ENCODE data around the gene COL6A3.

The COL6A3 gene

GRCh38 chr2:237438080-237438940 is 24.3 kb upstream of the COL6A3 start:
- DNase-seq = no peak

DNA sequence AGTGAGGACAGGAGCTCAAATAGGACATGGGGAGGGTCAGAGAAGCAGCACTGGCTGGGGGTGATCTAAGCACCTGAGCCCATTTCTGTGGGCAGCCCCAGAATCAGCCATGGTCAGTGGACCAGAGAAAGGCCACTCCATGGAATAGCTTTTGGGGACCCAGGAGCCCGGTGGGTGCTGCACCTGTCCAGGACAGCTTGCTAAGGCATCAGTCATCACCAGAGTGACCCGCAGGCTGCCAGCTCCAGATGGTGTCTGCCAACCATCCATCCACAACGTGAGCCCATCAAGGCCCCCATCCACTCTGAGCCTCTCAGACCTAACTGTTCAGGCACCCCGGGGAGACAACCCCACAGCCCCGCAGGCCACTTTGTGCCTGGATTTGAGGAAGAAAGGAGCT is 23.6 kb upstream of the COL6A3 start:
- DNase-seq = no peak

DNA sequence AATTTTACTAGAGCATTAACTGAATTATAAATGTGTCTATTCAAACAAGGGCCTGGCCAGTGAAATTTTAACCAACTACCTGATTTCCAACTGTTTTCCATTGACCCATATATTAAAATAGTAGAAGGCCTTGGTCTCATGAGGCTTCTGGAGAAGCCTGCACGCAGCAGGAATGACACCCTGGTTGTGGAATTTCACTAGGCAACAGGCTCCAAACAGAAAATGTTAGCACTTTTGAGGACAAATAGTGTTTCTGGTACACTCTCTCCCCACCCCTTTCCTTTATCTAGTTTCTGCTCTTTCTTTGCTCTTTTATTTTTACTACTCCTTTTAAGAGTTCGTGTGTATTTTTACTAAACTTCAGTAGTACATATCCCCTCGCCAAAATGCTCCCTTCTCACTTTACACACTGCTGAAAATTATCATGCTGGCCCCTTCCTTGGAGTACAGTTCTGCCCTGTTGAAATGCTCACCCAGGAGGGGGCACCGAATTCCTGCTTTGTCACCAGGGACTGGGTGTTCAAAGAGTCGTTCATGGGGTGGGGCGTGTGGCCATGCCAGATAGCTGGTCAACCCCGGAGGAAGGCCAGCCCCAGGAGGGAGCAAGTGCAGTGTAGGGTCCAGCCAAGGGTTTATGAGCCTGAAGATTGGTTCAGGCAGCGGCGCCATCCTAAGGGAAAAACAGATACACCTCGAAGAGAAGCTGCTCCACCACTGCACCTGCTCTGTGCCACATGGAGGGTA is 22.1 kb upstream of the COL6A3 start:
- DNase-seq = no peak

DNA sequence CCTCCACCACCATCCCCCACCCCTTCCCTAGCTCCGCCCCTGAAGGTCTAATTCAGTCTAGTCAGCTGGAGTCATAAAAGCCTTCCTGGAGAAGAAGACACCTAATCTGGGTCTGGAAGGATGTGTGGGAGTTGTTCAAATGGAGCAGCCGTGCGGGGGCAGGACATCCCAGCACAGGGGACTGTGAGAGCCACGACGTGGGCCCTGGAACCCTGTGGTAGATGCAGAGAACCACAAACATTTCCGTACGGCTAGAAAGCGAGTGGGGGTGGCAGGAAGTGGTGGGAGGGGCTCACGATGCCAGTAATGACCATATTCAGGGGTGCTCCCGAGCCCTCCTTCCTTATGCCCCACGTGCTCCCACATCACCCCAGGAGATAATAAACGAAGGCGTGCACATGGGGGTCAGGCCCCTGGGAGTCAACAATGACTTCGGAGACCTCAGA is 20.9 kb upstream of the COL6A3 start:
- DNase-seq = peak; percentile 77

DNA sequence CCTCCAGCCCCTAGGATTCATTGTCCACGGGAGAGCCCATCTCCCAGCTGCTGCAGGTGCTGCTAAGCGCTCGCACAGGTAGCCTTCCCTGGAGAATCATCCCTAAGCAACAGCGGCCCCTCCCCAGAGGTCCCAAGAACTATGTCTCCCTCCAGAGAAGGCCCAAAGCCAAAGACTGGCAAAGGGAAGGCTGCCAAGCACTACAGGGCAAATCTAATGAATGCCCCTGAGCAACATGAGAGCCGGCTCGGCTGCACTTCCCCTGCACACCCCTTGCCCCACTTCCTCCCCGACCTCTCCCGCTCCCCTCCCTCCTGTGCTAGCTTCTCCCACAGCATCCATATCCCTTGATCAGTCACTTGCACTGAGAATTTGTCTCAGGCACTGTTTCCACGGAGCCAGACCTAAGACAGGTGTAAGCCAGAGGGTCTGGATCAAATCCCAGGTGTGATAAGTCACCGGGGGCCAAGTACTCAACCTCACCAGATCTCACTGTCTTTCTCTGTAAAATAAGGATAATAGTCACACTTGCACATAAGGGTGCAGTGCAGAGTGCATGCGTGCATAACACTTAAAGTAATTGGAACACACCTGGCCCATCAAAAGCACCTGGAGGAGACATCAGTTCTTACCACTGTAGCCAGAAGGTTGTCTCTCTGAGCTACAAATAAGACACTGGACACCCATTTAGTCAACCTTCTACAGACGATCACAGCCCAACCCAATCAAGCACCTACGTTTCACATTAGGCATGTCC is 20.1 kb upstream of the COL6A3 start:
- DNase-seq = no peak

DNA sequence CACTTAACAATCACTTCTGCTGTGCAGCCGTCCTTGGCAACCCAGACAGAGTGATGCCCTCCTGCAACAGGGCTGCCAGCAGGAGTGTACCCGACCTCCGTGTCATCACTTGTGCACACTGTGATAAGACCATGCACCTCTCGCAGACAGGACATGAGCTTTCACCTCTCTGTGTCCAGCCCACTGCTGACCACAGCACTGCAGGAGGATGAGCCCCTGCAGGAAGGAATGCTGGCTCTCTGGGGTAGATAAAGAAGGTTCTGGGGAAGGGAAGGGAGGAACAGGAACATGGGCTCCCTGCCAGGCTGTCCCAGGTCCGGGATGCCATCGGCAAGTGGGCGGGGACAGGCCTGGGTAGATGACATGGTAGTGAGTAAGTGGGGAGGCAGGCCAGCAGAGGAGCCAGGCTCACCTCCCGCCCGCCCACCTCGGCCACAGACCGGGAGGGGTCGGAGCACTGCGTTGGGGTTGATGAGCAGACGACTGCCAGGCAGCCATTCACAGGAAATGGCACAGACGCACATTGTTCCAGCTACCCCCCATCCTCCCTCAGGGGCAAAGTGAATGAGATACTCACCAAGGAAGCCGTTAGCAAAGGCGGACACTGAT is 18.6 kb upstream of the COL6A3 start:
- peak; percentile 68 for DNase-seq

- DNase-seq = no peak
Measured at GRCh38 chr2:237431837-237432236, 17.9 kb upstream of the COL6A3 start.

DNA sequence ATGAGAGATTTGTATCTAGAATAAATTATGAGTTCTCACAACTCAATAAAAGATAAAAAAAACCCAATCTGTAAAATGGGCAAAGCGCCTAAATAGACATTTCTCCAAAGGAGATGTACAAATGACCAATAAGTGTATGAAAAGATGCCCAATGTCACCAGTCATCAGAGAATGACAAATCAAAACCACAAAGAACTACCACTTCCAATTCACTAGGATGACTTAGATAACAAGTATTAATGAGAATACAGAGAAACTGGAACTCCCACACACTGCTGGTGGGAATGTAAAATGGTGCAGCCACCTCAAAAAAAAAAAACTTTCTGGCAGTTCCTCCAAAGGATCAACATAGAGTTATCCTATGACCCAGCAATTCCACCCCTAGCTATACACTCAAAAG is 17.4 kb upstream of the COL6A3 start:
- DNase-seq = no peak

GRCh38 chr2:237430861-237431260 is 16.9 kb upstream of the COL6A3 start:
- DNase-seq = no peak

DNA sequence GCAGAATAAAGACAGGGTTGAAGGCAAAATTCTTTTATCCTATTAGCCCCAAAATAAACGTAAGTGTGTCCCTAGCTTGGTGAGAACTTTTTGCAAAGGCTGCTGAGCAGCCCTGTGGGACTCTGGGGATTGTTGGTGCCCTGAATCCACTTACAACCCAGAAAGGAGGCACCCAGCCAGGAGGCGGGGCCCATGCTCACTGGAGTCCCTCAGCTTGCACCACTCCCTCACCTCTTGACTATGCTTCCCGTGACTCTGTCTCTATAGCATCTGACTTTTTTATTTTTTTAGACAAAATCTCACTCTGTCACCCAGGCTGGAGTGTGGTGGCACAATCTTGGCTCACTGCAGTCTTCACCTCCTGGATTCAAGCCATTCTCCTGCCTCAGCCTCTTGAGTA is 15.8 kb upstream of the COL6A3 start:
- no peak for DNase-seq

GRCh38 chr2:237427769-237428506 is 14.0 kb upstream of the COL6A3 start:
- DNase-seq = peak; percentile 85

DNA sequence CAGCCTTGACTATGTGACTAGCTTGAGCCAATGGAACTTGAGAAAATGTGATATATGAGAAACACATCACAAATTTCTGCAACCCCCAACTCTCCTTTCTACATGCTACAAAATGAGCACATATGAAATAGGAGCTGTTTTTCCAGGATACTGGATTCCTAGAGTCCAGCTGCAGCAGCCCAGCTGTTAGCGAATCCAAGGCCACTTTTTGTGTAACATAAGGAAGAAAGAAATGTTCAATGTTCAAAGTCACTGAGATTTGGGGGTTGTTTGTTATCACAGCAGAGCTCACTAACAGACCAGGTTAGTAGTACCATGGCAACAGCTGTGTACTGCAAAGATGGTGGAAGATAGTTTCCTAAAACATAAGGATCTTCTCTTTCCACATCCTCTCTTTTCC is 12.6 kb upstream of the COL6A3 start:
- no peak for DNase-seq

DNA sequence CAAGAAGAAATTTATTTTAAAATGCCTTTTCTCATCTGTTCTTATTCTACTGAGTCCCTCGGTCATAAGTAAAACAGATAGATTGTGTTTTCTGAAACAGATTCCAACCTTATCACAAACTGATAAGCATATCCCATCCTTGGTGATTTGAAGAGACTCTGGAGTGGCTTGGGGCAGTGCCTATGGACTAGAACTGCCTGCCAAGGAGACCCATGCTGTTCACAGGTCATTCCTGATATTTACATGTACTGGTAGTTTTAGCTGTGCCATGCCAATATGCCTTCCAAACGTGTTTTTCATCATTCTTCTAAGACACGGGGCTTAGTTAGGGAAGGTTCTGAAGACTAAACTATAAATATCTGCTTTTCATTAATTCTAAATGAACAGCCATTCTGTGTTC is 11.4 kb upstream of the COL6A3 start:
- DNase-seq = no peak

GRCh38 chr2:237424544-237424943 is 10.6 kb upstream of the COL6A3 start:
- DNase-seq = no peak

- no peak for DNase-seq
Measured at GRCh38 chr2:237423891-237424290, 9.9 kb upstream of the COL6A3 start.

- no peak for DNase-seq
Measured at GRCh38 chr2:237422309-237422708, 8.3 kb upstream of the COL6A3 start.

- peak; percentile 81 for DNase-seq
Measured at GRCh38 chr2:237421542-237422116, 7.7 kb upstream of the COL6A3 start.

DNA sequence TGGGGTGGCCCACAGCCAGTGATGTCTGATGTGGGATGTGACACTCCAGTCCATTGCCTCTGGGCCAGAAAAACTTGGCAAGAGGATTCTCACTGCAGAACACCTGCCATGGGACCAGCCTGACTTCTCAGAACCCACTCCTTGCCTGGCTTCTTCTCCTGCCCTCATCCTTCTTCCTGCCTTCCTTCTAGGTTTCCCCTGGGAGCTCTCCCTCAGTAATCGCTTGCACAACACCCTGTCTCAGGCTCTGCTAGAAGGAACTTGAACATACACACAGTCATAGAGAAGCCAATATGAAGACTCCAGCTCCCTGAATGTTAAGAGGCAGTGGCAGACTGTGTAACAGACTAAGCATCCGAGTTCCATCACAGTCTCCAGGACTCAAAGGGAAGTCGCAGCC is 4.3 kb upstream of the COL6A3 start:
- no peak for DNase-seq

GRCh38 chr2:237412988-237413776 is 782 bp downstream of the COL6A3 start:
- no peak for DNase-seq

GRCh38 chr2:237412646-237412987 is 1.3 kb downstream of the COL6A3 start:
- DNase-seq = no peak

Data from activated naive CD4-positive, alpha-beta T cell treated with anti-CD3 and anti-CD28 coated beads, Interleukin-2, amount 50 U/mL, for 16 hours (primary cell).